HG02943 (cell line): ENCODE data around the gene AKR1C2.
"Not testable (repeated sequence)": the region's sequence is repeated elsewhere in the genome, so short reads cannot be mapped to it uniquely, and the experiment has no call there.

ENCODE experiments used
- ATAC-seq: cut with Tn5 transposase; IDR thresholded peaks from one replicate; pipeline ENCODE4 v1.9.1; 2021; ENCODE audit warnings: mild to moderate bottlenecking, low read depth, moderate library complexity; ENCODE audit not compliant: unreplicated experiment

The AKR1C2 gene

DNA sequence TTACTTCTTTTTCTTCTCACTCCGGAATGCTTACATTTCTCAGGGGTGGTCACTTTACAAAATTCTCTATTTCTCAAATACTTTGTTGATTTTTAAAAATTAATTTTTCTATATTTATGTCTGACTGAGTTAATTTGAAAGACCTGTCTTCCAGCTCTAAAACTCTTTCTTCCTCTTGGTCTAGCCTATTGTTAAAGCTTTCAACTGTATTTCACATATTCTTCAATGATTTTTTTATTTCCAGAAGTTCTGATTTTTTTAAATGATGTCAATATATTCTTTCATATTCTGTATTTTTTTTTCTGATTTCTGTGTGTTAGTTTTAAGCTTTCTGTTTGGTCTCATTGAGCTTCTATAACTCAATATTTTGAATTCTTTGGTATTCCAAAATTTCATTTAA, 27.3 kb upstream of the AKR1C2 start:
- no peak for ATAC-seq

DNA sequence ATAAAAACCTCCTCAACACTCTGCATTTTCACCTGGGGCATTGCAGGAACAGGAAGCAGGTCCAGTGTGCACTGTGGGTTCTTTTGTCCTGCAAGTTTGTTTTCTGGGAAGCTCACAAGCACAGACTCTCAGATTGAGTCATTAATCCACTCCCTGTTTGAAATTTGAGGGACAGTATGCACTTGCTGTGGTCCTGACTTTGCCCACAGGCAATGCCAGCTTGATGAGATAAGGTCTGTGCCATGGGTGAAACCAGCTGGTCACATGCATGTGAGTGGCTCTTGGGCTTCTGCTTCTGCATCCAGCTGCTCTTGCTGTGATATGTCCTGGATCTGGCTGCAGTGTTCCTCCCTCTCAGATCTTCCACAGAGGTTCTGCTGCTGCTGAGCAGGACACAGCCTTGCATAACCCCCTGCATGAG, 21.8 kb upstream of the AKR1C2 start:
- not testable (repeated sequence) for ATAC-seq

DNA sequence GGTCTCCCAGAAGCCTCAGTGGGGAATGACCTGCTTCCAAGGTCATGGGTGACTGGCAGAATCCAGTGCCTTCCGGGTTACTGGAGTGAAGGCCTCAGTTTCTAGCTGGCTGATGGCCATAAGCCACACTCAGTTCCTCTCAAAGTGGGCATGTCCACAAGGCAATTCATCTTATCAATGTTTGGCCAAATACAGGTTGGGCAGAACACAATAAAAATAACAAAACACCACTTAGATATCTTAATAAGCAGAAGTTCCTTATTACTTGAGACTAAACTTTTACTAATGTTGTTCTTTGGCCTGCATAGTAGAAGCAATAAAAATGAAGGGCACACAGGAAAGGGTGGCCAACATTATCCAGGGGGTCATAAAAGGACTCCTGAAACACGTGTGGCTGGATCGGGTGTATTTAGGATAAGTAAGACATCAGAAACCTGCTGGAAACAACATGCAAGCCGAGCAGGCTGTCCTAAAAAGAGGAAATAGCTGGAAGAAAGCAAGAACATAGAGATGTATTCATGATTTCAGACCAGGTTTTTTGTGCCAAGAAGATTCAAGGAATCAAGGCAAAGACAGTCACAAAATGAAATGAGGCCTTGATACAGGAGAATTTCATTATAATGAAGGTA, 19.6 kb upstream of the AKR1C2 start:
- no peak for ATAC-seq

DNA sequence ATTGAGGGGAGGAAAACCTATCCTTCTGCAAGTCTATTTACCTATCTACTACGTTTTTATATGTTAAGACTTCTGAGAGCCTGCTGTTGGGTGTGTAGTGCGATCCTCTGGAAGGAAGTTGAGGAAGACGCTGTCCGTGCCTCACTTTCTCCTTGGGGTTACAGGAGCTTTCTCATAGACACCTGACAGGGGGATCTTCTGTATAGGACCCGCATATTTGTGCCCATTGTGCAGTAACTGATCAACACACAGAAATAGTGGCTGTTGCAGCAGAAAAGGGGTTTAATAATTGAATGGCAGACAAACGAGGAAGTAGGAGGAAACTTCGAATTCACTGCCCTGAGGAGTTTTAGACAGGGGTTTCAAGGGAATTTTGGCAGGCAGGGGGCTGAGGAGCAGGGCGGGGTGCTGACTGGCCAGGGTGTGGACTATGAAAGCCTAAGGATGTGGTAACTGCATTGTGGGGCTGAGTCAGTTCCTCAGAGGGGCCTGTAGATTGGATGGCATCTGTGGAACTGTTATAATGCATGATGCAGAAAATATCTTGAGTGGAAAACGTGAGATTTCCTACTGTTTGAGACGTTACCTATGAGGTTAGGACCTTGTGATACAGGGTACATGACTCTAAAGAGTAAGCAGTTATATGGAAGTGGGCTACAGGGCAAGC, 18.1 kb upstream of the AKR1C2 start:
- not testable (repeated sequence) for ATAC-seq

GRCh38 chr10:5019770-5020612, 16.3 kb upstream of the AKR1C2 start:
- ATAC-seq, result not testable (repeated sequence)

- not testable (repeated sequence) for ATAC-seq
These were observed 15.1 kb upstream of the AKR1C2 start for GRCh38 chr10:5018671-5019277.

DNA sequence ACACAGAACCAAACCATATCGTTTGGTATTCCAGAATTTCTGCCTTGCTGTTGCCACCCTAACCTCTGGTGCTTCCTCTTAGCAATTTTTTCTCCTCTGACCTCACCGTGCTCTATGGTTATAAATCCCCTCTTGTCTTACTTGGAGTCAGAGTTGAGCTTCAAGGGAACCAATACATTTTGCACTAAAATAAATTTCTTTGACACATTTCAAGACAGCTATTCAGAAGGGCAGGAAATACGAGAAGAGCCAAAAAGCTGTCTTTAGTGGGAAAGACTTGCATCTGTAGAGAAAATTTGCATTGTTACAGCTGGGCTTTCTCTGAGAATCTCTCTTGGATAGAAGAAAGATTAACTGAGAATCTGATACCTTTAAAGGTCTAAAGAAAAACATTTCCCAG, 14.5 kb upstream of the AKR1C2 start:
- no peak for ATAC-seq

DNA sequence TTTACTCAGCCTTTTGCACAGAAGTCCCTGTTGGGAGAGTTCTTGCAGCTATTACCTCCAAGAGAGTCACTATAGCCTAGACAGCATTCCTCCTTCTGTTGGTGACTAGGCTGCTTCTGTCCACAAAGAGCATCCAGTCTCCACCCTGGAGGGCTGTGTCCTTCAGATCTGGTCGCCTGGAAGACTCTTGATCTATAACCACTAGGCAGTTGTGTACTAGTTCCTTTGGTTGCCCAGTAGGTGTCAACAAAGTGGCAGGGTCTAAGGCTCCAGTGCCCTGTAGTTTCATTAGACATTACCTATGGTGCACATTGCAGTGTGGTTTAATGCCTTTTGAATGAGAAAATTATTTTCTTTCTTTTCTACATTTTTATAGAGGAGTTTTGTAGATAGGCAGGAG, 11.3 kb upstream of the AKR1C2 start:
- no peak for ATAC-seq

DNA sequence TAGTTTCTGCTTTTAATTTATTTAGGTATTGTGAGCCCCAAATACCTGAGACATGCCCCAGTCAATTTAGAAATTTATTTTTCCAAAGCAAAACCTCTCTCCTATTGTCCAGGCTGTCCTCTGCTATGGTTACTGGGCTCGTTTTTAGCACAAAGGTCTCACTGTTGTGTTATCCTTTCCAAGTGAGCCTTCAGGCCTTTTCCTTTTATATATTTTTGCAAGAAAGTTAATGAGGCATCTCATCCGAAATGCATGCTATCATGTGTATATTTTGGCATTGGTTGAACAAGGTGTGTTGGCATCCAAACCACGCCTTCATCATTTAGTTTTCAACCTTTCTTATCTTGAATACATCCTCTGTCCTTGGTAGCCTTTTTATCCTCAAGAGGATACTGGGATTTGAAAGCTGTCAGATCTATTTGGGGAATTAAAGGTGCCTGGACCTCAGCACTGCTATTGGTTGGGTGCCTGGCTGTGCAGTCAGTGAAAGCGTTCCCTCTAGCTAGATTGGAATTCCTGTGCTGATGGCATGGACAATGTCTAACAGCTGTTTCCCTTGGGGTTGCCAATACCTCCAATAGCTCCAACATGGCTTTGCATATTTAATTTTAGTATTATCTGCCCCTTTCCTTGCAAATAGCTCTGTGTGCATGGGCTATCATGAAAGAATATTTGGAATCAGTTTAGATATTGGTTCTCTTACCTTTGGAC, 10.7 kb upstream of the AKR1C2 start:
- ATAC-seq, result not testable (repeated sequence)

GRCh38 chr10:5013385-5013784, 9.7 kb upstream of the AKR1C2 start:
- ATAC-seq, result no peak

DNA sequence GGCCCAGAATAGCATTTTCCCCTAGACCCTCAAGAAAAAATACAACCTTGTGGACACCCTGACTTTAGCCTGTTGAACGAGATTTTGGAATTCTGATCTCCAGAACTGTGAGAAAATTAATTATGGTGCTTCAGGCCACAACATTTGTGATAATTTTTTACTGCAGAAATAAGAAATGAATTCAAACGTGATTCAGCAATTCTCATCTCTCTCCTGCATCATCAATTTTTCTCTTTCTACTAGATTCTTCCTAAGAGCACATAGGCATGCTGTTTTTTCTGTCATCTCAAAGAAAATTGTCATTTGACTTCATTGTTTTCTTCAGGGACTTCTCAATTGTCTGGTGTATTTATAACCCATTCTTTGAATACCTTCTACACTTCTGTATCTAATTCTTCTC, 8.9 kb upstream of the AKR1C2 start:
- no peak for ATAC-seq

GRCh38 chr10:5011392-5011791, 7.7 kb upstream of the AKR1C2 start:
- not testable (repeated sequence) for ATAC-seq

DNA sequence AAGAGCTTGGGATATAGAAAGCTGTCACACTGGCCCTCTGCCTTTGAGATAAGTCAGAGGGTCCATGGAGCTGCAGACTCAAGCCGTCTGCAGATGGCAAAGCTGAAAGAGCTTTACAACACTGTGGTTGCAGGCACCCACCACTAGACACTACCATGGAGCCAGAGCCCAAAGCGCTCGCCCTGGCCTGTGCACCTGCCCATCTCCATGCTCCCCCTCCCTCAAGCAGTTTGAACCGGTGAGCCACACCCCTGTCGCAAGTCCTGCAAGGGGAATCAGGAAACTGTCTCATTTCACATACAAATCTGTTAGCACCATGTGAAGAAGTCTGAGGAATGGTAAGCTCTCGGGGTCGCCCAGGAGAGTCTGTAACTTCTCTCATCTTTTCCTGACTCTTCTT, 6.4 kb upstream of the AKR1C2 start:
- not testable (repeated sequence) for ATAC-seq

GRCh38 chr10:5008857-5009548, 5.3 kb upstream of the AKR1C2 start:
- ATAC-seq, result not testable (repeated sequence)

GRCh38 chr10:5004501-5004900, 844 bp upstream of the AKR1C2 start:
- ATAC-seq, result not testable (repeated sequence)

- not testable (repeated sequence) for ATAC-seq
These were observed 351 bp upstream of the AKR1C2 start for GRCh38 chr10:5004030-5004385.

- no peak for ATAC-seq
These were observed 1.5 kb downstream of the AKR1C2 start for GRCh38 chr10:5002013-5002727.

DNA sequence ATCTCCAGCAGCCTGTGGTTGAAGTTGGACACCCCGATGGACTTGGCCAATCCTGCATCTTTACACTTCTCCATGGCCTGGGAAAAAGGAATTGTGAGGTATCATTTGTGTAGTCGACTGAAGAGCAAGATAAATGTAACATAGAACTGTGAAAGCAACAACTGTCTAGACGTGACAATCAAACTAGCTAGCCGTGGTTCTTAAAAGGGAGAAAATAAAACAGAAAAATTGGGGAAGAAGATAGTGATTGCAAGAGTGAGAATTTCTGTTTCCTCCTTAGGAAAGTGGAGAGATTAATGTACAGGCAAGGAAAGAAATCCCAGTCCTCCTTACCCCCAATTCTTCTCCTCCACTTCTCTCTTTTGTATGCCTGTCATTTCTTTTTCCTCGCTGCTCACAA, 5.0 kb downstream of the AKR1C2 start:
- no peak for ATAC-seq

- ATAC-seq, result not testable (repeated sequence)
These were observed 9.4 kb downstream of the AKR1C2 start for GRCh38 chr10:4994260-4994659.
